PFSK-1 (cell line): Measurements from ENCODE around the gene MYRF.

Experiments
- POLR2AphosphoS5 ChIP-seq: IDR thresholded peaks from 2 replicates; pipeline ENCODE4 v1.6.1; 2012; ENCODE audit warnings: low read depth, mild to moderate bottlenecking, control low read depth, low read length, moderate library complexity
- SIN3A ChIP-seq: IDR thresholded peaks from 2 replicates; pipeline ENCODE4 v1.6.1; 2012; ENCODE audit warnings: mild to moderate bottlenecking, low read length, moderate library complexity, borderline replicate concordance; ENCODE audit not compliant: insufficient read depth
- TAF1 ChIP-seq: IDR thresholded peaks from 2 replicates; pipeline ENCODE4 v1.6.1; 2012; ENCODE audit warnings: low read length, control low read depth, borderline replicate concordance; ENCODE audit not compliant: insufficient read depth
- TF ChIP-seq, protein P1 (sequence below), 2 experiments: IDR thresholded peaks; 2 replicates each; pipeline versions ENCODE4 v1.6.1 to v1.8.0; 2011 to 2012; ENCODE audit warnings: low read depth in 2 of 2, low read length in 2 of 2, control low read depth in 1 of 2, inconsistent platforms in 1 of 2, mild to moderate bottlenecking in 1 of 2, moderate library complexity in 1 of 2; ENCODE audit not compliant: insufficient read depth in 1 of 2

GRCh38 chr11:61833926-61834277, 81.5 kb downstream of the MYRF start:
- TF ChIP-seq, protein P1, sequence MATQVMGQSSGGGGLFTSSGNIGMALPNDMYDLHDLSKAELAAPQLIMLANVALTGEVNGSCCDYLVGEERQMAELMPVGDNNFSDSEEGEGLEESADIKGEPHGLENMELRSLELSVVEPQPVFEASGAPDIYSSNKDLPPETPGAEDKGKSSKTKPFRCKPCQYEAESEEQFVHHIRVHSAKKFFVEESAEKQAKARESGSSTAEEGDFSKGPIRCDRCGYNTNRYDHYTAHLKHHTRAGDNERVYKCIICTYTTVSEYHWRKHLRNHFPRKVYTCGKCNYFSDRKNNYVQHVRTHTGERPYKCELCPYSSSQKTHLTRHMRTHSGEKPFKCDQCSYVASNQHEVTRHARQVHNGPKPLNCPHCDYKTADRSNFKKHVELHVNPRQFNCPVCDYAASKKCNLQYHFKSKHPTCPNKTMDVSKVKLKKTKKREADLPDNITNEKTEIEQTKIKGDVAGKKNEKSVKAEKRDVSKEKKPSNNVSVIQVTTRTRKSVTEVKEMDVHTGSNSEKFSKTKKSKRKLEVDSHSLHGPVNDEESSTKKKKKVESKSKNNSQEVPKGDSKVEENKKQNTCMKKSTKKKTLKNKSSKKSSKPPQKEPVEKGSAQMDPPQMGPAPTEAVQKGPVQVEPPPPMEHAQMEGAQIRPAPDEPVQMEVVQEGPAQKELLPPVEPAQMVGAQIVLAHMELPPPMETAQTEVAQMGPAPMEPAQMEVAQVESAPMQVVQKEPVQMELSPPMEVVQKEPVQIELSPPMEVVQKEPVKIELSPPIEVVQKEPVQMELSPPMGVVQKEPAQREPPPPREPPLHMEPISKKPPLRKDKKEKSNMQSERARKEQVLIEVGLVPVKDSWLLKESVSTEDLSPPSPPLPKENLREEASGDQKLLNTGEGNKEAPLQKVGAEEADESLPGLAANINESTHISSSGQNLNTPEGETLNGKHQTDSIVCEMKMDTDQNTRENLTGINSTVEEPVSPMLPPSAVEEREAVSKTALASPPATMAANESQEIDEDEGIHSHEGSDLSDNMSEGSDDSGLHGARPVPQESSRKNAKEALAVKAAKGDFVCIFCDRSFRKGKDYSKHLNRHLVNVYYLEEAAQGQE (IDR thresholded peaks at IDR 0.05; ENCODE audit: insufficient read depth in 1 of 2, low read depth in 2 of 2, low read length in 2 of 2), result no peak
- TF ChIP-seq TAF1 (no peak), POLR2AphosphoS5 (no peak), SIN3A (no peak)
